Loucy (cell line): Measurements from ENCODE around the gene ADGRL4.
"Not testable (repeated sequence)": the region's sequence is repeated elsewhere in the genome, so short reads cannot be mapped to it uniquely, and the experiment has no call there.

Experiments used
- CTCF ChIP-seq: fragments of 200-600 bp; sonication (generic); conservative IDR thresholded peaks from 2 replicates; pipeline ENCODE4 v1.5.1; 2014; ENCODE audit warnings: mild to moderate bottlenecking, antibody characterized with exemption, low read length
- EZH2phosphoT487 ChIP-seq: fragments of 200-600 bp; IDR thresholded peaks from 2 replicates; pipeline ENCODE4 v1.6.1; 2018; ENCODE audit warnings: antibody characterized with exemption, mild to moderate bottlenecking, moderate library complexity, borderline replicate concordance

GRCh38 chr1:78967091-78967490 lies 39.4 kb downstream of the ADGRL4 start:
- TF ChIP-seq CTCF, EZH2phosphoT487: not testable (repeated sequence)
